Neural cell (in vitro differentiated cells): ENCODE data around the gene STAC. TPM values are rescaled to one million over a fixed set of nuclear protein-coding genes. Genes with fewer than 3 reads are reported as not detected.

Experiments used
- H2AFZ ChIP-seq: fragments of 200-600, 300-800 bp; sonication (generic), shearing (Covaris generic); 2 replicates; pipeline ENCODE4 v1.6.0; 2014; ENCODE audit warnings: low read depth, mild to moderate bottlenecking, antibody characterized with exemption, low read length, moderate library complexity
- H3F3A ChIP-seq: fragments of 200-600 bp; shearing (Covaris generic); 2 replicates; pipeline ENCODE4 v1.6.1; 2016; ENCODE audit warnings: mild to moderate bottlenecking, moderate library complexity, mixed read lengths, antibody characterized with exemption, low read length; ENCODE audit not compliant: insufficient read depth, poor library complexity, severe bottlenecking
- H3K27ac ChIP-seq: fragments of 200-600, 300-800 bp; sonication (generic), shearing (Covaris generic); 2 replicates; pipeline ENCODE4 v1.5.1; 2014; ENCODE audit warnings: mild to moderate bottlenecking, low read length, moderate library complexity
- H3K27me3 ChIP-seq: fragments of 300-800, 200-600 bp; sonication (generic), shearing (Covaris generic); 2 replicates; pipeline ENCODE4 v1.6.0; 2014; ENCODE audit warnings: mild to moderate bottlenecking, low read depth, low read length, moderate library complexity; ENCODE audit not compliant: insufficient read depth
- H3K36me3 ChIP-seq: fragments of 300-800, 200-600 bp; sonication (generic), shearing (Covaris generic); 2 replicates; pipeline ENCODE4 v1.5.1; 2014; ENCODE audit warnings: mild to moderate bottlenecking, antibody characterized with exemption, low read length, moderate library complexity; ENCODE audit not compliant: insufficient read depth
- H3K4me2 ChIP-seq: fragments of 300-800, 200-600 bp; sonication (generic), shearing (Covaris generic); 2 replicates; pipeline ENCODE4 v1.6.0; 2014; ENCODE audit warnings: mild to moderate bottlenecking, low read length
- H3K4me3 ChIP-seq: fragments of 300-800, 200-600 bp; sonication (generic), shearing (Covaris generic); 2 replicates; pipeline ENCODE4 v1.5.1; 2014; ENCODE audit warnings: mild to moderate bottlenecking, low read length, moderate library complexity
- H3K79me2 ChIP-seq: fragments of 200-600 bp; shearing (Covaris generic); replicated peaks from 2 replicates; pipeline ENCODE4 v1.6.0; 2014; ENCODE audit warnings: mild to moderate bottlenecking, low read length, moderate library complexity; ENCODE audit not compliant: insufficient read depth
- H3K9ac ChIP-seq: fragments of 300-800, 200-600 bp; sonication (generic), shearing (Covaris generic); 2 replicates; pipeline ENCODE4 v1.6.1; 2016; ENCODE audit warnings: mild to moderate bottlenecking, low read length, mixed read lengths
- H3K9me2 ChIP-seq: fragments of 200-600 bp; shearing (Covaris generic); 2 replicates; pipeline ENCODE4 v1.6.1; 2016; ENCODE audit warnings: mild to moderate bottlenecking, low read length, mixed read lengths; ENCODE audit not compliant: insufficient read depth
- H3K9me3 ChIP-seq: fragments of 200-600, 300-800 bp; sonication (generic), shearing (Covaris generic); 2 replicates; pipeline ENCODE4 v1.6.1; 2016; ENCODE audit warnings: mild to moderate bottlenecking, mixed run types, low read length, moderate library complexity, mixed read lengths
- H4K20me1 ChIP-seq: fragments of 200-600 bp; shearing (Covaris generic); 2 replicates; pipeline ENCODE4 v1.6.1; 2016; ENCODE audit warnings: mild to moderate bottlenecking, mixed run types; ENCODE audit not compliant: insufficient read depth
- CTCF ChIP-seq: fragments of 450-650 bp; IDR thresholded peaks from 2 replicates; pipeline ENCODE4 v1.5.1; 2014; ENCODE audit warnings: antibody characterized with exemption, mild to moderate bottlenecking, moderate library complexity; ENCODE audit not compliant: poor library complexity, severe bottlenecking
- EP300 ChIP-seq: fragments of 450-650 bp; conservative IDR thresholded peaks from 2 replicates; pipeline ENCODE4 v1.6.1; 2014; ENCODE audit warnings: antibody characterized with exemption, mild to moderate bottlenecking, moderate library complexity; ENCODE audit not compliant: poor library complexity, severe bottlenecking
- EZH2 ChIP-seq: fragments of 200-600, 300-800 bp; shearing (Covaris generic), sonication (generic); IDR thresholded peaks from 2 replicates; pipeline ENCODE4 v1.6.1; 2014; ENCODE audit warnings: antibody characterized with exemption, low read length, borderline replicate concordance, mild to moderate bottlenecking; ENCODE audit not compliant: insufficient read depth, poor library complexity, severe bottlenecking
- MXI1 ChIP-seq: fragments of 450-650 bp; conservative IDR thresholded peaks from 2 replicates; pipeline ENCODE4 v1.6.1; 2014; ENCODE audit warnings: antibody characterized with exemption, mild to moderate bottlenecking; ENCODE audit not compliant: poor library complexity, severe bottlenecking
- POLR2AphosphoS5 ChIP-seq: IDR thresholded peaks from 2 replicates; pipeline ENCODE4 v1.6.1; 2012
- RAD21 ChIP-seq: fragments of 450-650 bp; conservative IDR thresholded peaks from 2 replicates; pipeline ENCODE4 v1.6.1; 2014; ENCODE audit warnings: antibody characterized with exemption, mild to moderate bottlenecking, moderate library complexity
- REST ChIP-seq: IDR thresholded peaks from 2 replicates; pipeline ENCODE4 v1.6.1; 2012; ENCODE audit warnings: borderline replicate concordance
- SMC3 ChIP-seq: fragments of 450-650 bp; conservative IDR thresholded peaks from 2 replicates; pipeline ENCODE4 v1.6.1; 2014; ENCODE audit warnings: antibody characterized with exemption, mild to moderate bottlenecking, moderate library complexity; ENCODE audit not compliant: poor library complexity
- TAF1 ChIP-seq: IDR thresholded peaks from 2 replicates; pipeline ENCODE4 v1.6.1; 2012; ENCODE audit warnings: low read depth
- polyA plus RNA-seq: library from polyadenylated mRNA; depleted of rRNA; stranded (reverse); fragments of >200 nt; gene quantifications from 2 replicates; pipeline ENCODE4 v1.2.3, GENCODE V29; 2014

Gene STAC
- polyA plus RNA-seq, 1 donor from 2014 or later: 4.5 TPM

- Histone ChIP-seq H3K27me3 (no peaks in the 10 kb centered on the region), H4K20me1 (no peaks in the 10 kb centered on the region), H3K4me2 (no peak overlapping the region), H3K79me2 (no peaks in the 10 kb centered on the region), H3K9ac (no peak overlapping the region), H3F3A (no peaks in the 10 kb centered on the region), H3K36me3 (no peaks in the 10 kb centered on the region), H3K9me3 (no peaks in the 10 kb centered on the region), H3K4me3 (no peak overlapping the region), H3K9me2 (no peaks in the 10 kb centered on the region), H3K27ac (no peak overlapping the region), H2AFZ (no peak overlapping the region)
- TF ChIP-seq EZH2: no peak
- no peak for TF ChIP-seq SMC3
- no peak for TF ChIP-seq EP300
- no peak for TF ChIP-seq RAD21
- TF ChIP-seq REST: no peak
- no peak for TF ChIP-seq MXI1
- TF ChIP-seq TAF1: no peak
- no peak for TF ChIP-seq POLR2AphosphoS5
- TF ChIP-seq CTCF: no peak
Measured at GRCh38 chr3:36558961-36559360, 178.7 kb downstream of the STAC start.

- no peaks in the 10 kb centered on the region for H3K36me3 ChIP-seq
- H4K20me1 ChIP-seq: no peaks in the 10 kb centered on the region
- H3K79me2 ChIP-seq: no peaks in the 10 kb centered on the region
- no peaks in the 10 kb centered on the region for H3F3A ChIP-seq
- TF ChIP-seq RAD21 (no peak), POLR2AphosphoS5 (no peak), REST (no peak), TAF1 (no peak), SMC3 (no peak), EP300 (no peak), EZH2 (no peak), CTCF (no peak), MXI1 (no peak)
- no peak overlapping the region for H3K4me2 ChIP-seq
- H3K9me3 ChIP-seq: no peaks in the 10 kb centered on the region
- no peak overlapping the region for H2AFZ ChIP-seq
- H3K4me3 ChIP-seq: no peak overlapping the region
- H3K27me3 ChIP-seq: no peaks in the 10 kb centered on the region
- no peak overlapping the region for H3K27ac ChIP-seq
- H3K9ac ChIP-seq: no peak overlapping the region
- H3K9me2 ChIP-seq: no peaks in the 10 kb centered on the region
Measured at GRCh38 chr3:36560685-36561084, 180.4 kb downstream of the STAC start.
